SK-N-SH treated with all-trans-retinoic acid at 6 μM for 48 hours (cell line): ENCODE results near the gene ZFP90.

ENCODE experiments used
- ATAC-seq: fragments of 200-7000 bp; cut with Tn5 transposase; 3 replicates; pipeline ENCODE4 v1.9.1; 2020; ENCODE audit warnings: mild to moderate bottlenecking, moderate library complexity
- ARNTL ChIP-seq: fragments of 450-650 bp; formaldehyde crosslinking; IDR thresholded peaks from 2 replicates; pipeline ENCODE4 v1.5.0; 2020; ENCODE audit warnings: low read depth, mild to moderate bottlenecking, moderate library complexity, borderline replicate concordance
- BACH2 ChIP-seq: fragments of 250-450 bp; sonication (Bioruptor Pico); IDR thresholded peaks from 2 replicates; pipeline ENCODE4 v1.9.0; 2021; ENCODE audit warnings: mild to moderate bottlenecking, borderline replicate concordance
- CSDC2 ChIP-seq: fragments of 250-450 bp; sonication (Bioruptor Pico); IDR thresholded peaks from 2 replicates; pipeline ENCODE4 v1.5.0; 2020; ENCODE audit warnings: mild to moderate bottlenecking, moderate library complexity
- ESRRG ChIP-seq: fragments of 250-450 bp; sonication (Bioruptor Pico); IDR thresholded peaks from 2 replicates; pipeline ENCODE4 v1.6.1; 2021; ENCODE audit warnings: mild to moderate bottlenecking
- ISL1 ChIP-seq: fragments of 250-450 bp; sonication (Bioruptor Pico); IDR thresholded peaks from 2 replicates; pipeline ENCODE4 v2.1.2; 2022; ENCODE audit warnings: mild to moderate bottlenecking, moderate library complexity
- RARB ChIP-seq: fragments of 250-450 bp; sonication (Bioruptor Pico); IDR thresholded peaks from 2 replicates; pipeline ENCODE4 v1.8.0; 2021; ENCODE audit warnings: mild to moderate bottlenecking, moderate library complexity
- SNAI2 ChIP-seq: fragments of 250-450 bp; sonication (Bioruptor Pico); IDR thresholded peaks from 2 replicates; pipeline ENCODE4 v1.5.0; 2020; ENCODE audit warnings: mild to moderate bottlenecking, moderate library complexity
- TOX ChIP-seq: fragments of 250-450 bp; sonication (Bioruptor Pico); IDR thresholded peaks from 2 replicates; pipeline ENCODE4 v1.8.0; 2021; ENCODE audit warnings: mild to moderate bottlenecking, moderate library complexity, borderline replicate concordance
- ZC3H10 ChIP-seq: fragments of 250-450 bp; sonication (Bioruptor Pico); IDR thresholded peaks from 2 replicates; pipeline ENCODE4 v1.5.1; 2021; ENCODE audit warnings: mild to moderate bottlenecking, moderate library complexity
- ZFP3 ChIP-seq: fragments of 250-450 bp; sonication (Bioruptor Pico); IDR thresholded peaks from 2 replicates; pipeline ENCODE4 v1.5.0; 2020; ENCODE audit warnings: mild to moderate bottlenecking, moderate library complexity
- ZFP30 ChIP-seq: fragments of 450-650 bp; formaldehyde crosslinking; IDR thresholded peaks from 2 replicates; pipeline ENCODE4 v1.5.0; 2022; ENCODE audit warnings: mild to moderate bottlenecking, moderate library complexity
- ZNF565 ChIP-seq: fragments of 450-650 bp; formaldehyde crosslinking; conservative IDR thresholded peaks from 2 replicates; pipeline ENCODE4 v1.5.0; 2020; ENCODE audit warnings: low read depth, mild to moderate bottlenecking, moderate library complexity
- ZNF70 ChIP-seq: fragments of 450-650 bp; formaldehyde crosslinking; IDR thresholded peaks from 2 replicates; pipeline ENCODE4 v1.5.0; 2020; ENCODE audit warnings: mild to moderate bottlenecking, moderate library complexity
- ZNF8 ChIP-seq: fragments of 450-650 bp; formaldehyde crosslinking; IDR thresholded peaks from 2 replicates; pipeline ENCODE4 v1.5.0; 2020; ENCODE audit warnings: mild to moderate bottlenecking, moderate library complexity
- TF ChIP-seq, protein P1 (sequence below): fragments of 250-450 bp; sonication (Bioruptor Pico); IDR thresholded peaks from 2 replicates; pipeline ENCODE4 v1.5.1; 2020; ENCODE audit warnings: low read depth, mild to moderate bottlenecking, moderate library complexity
- TF ChIP-seq, protein P2 (sequence below): fragments of 250-450 bp; sonication (Bioruptor Pico); IDR thresholded peaks from 2 replicates; pipeline ENCODE4 v1.8.0; 2021; ENCODE audit warnings: low read depth, mild to moderate bottlenecking, moderate library complexity, borderline replicate concordance
- TF ChIP-seq, protein P3 (sequence below): fragments of 250-450 bp; sonication (Bioruptor Pico); IDR thresholded peaks from 2 replicates; pipeline ENCODE4 v1.5.1; 2021; ENCODE audit warnings: mild to moderate bottlenecking, moderate library complexity
- TF ChIP-seq, protein P4 (sequence below): fragments of 250-450 bp; sonication (Bioruptor Pico); IDR thresholded peaks from 2 replicates; pipeline ENCODE4 v1.5.0; 2020; ENCODE audit warnings: mild to moderate bottlenecking, moderate library complexity
- TF ChIP-seq, protein P5 (sequence below): fragments of 250-450 bp; sonication (Bioruptor Pico); IDR thresholded peaks from 2 replicates; pipeline ENCODE4 v1.8.0; 2020; ENCODE audit warnings: mild to moderate bottlenecking, moderate library complexity, borderline replicate concordance

ZFP90 gene

DNA sequence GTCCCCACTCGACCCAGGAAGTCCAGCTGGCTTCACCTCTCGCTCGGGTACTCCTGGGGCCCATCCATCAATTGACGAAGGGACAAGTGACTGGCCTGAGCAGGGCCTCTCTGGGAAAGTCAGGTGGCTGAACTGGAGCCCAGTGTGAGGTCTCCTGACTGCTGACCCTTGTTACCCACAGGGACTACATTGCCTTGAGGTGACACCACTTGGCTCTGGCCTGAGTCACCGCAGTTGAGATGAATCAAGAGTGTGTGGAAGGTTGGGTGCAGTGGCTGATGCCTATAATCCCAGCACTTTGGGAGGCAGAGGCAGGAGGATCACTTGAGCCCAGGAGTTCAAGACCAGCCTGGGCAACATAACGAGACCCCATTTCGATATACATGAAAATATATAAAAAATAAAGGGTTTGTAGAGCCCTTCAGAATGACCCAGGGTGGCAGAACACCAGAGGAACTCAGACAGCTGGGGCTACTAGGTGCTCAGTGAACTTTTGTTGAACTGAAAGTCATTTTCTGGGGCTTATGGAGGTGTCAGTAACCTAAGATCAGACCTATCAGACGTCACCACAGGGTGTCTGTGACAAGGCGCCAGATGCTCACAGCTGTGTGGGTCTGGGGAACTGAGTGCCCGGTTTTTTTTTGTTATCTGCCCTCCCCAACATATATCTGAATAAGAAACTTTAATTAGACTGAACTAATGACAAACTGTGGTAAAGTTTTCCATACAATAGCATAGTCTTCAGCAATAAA lies 14.8 kb upstream of the ZFP90 start (continued):
- TF ChIP-seq, protein P1, sequence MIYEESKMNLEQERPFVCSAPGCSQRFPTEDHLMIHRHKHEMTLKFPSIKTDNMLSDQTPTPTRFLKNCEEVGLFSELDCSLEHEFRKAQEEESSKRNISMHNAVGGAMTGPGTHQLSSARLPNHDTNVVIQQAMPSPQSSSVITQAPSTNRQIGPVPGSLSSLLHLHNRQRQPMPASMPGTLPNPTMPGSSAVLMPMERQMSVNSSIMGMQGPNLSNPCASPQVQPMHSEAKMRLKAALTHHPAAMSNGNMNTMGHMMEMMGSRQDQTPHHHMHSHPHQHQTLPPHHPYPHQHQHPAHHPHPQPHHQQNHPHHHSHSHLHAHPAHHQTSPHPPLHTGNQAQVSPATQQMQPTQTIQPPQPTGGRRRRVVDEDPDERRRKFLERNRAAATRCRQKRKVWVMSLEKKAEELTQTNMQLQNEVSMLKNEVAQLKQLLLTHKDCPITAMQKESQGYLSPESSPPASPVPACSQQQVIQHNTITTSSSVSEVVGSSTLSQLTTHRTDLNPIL (CRISPR knock-in tag): no peak
- TF ChIP-seq ZFP3 (CRISPR knock-in tag): no peak
- no peak for TF ChIP-seq CSDC2
- TF ChIP-seq ZNF565: no peak
- no peak for TF ChIP-seq ZNF8
- TF ChIP-seq BACH2 (CRISPR knock-in tag): no peak
- TF ChIP-seq RARB: no peak
- TF ChIP-seq ISL1 (CRISPR knock-in tag): no peak
- TF ChIP-seq, all 23 proteins: peak for 0

DNA sequence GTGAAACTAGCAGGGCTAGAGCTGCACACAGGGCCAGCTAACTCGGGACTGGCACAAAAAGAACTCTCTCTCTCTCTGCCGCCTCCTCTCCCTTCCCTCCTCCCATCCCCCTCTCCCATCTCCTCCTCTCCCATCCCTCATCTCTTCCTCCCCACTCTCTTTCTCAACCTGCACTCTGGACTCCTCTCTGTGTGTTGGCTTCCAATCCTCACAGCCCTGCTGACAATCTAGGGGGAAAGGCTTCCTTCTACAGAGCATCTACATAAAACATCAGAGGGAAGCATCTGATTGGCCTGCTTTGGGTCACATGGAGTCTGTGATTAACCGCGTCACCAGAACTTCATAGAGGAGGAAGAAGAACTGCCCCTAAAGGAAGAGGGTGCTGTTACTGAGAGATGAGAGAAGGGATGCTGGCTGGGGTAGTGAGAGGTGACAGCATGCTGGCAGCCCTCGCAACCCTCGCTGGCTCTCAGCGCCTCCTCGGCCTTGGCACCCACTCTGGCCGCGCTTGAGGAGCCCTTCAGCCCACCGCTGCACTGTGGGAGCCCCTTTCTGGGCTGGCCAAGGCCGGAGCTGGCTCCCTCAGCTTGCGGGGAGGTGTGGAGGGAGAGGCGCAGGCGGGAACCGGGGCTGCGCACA lies 12.8 kb upstream of the ZFP90 start:
- TF ChIP-seq TOX (CRISPR knock-in tag): no peak
- TF ChIP-seq, protein P2, sequence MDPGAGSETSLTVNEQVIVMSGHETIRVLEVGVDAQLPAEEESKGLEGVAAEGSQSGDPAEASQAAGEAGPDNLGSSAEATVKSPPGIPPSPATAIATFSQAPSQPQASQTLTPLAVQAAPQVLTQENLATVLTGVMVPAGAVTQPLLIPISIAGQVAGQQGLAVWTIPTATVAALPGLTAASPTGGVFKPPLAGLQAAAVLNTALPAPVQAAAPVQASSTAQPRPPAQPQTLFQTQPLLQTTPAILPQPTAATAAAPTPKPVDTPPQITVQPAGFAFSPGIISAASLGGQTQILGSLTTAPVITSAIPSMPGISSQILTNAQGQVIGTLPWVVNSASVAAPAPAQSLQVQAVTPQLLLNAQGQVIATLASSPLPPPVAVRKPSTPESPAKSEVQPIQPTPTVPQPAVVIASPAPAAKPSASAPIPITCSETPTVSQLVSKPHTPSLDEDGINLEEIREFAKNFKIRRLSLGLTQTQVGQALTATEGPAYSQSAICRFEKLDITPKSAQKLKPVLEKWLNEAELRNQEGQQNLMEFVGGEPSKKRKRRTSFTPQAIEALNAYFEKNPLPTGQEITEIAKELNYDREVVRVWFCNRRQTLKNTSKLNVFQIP (CRISPR knock-in tag): no peak
- TF ChIP-seq, protein P3, sequence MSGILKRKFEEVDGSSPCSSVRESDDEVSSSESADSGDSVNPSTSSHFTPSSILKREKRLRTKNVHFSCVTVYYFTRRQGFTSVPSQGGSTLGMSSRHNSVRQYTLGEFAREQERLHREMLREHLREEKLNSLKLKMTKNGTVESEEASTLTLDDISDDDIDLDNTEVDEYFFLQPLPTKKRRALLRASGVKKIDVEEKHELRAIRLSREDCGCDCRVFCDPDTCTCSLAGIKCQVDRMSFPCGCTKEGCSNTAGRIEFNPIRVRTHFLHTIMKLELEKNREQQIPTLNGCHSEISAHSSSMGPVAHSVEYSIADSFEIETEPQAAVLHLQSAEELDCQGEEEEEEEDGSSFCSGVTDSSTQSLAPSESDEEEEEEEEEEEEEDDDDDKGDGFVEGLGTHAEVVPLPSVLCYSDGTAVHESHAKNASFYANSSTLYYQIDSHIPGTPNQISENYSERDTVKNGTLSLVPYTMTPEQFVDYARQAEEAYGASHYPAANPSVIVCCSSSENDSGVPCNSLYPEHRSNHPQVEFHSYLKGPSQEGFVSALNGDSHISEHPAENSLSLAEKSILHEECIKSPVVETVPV (CRISPR knock-in tag): no peak
- no peak for TF ChIP-seq ARNTL (CRISPR knock-in tag)
- no peak for TF ChIP-seq ZNF565
- TF ChIP-seq ZNF8: no peak
- no peak for TF ChIP-seq BACH2 (CRISPR knock-in tag)
- TF ChIP-seq, protein P1 (CRISPR knock-in tag): no peak
- TF ChIP-seq ZNF70 (CRISPR knock-in tag): no peak
- TF ChIP-seq ZC3H10 (CRISPR knock-in tag): no peak
- TF ChIP-seq CSDC2: no peak
- TF ChIP-seq, protein P4, sequence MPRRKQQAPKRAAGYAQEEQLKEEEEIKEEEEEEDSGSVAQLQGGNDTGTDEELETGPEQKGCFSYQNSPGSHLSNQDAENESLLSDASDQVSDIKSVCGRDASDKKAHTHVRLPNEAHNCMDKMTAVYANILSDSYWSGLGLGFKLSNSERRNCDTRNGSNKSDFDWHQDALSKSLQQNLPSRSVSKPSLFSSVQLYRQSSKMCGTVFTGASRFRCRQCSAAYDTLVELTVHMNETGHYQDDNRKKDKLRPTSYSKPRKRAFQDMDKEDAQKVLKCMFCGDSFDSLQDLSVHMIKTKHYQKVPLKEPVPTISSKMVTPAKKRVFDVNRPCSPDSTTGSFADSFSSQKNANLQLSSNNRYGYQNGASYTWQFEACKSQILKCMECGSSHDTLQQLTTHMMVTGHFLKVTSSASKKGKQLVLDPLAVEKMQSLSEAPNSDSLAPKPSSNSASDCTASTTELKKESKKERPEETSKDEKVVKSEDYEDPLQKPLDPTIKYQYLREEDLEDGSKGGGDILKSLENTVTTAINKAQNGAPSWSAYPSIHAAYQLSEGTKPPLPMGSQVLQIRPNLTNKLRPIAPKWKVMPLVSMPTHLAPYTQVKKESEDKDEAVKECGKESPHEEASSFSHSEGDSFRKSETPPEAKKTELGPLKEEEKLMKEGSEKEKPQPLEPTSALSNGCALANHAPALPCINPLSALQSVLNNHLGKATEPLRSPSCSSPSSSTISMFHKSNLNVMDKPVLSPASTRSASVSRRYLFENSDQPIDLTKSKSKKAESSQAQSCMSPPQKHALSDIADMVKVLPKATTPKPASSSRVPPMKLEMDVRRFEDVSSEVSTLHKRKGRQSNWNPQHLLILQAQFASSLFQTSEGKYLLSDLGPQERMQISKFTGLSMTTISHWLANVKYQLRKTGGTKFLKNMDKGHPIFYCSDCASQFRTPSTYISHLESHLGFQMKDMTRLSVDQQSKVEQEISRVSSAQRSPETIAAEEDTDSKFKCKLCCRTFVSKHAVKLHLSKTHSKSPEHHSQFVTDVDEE: no peak
- ATAC-seq: no peak

DNA sequence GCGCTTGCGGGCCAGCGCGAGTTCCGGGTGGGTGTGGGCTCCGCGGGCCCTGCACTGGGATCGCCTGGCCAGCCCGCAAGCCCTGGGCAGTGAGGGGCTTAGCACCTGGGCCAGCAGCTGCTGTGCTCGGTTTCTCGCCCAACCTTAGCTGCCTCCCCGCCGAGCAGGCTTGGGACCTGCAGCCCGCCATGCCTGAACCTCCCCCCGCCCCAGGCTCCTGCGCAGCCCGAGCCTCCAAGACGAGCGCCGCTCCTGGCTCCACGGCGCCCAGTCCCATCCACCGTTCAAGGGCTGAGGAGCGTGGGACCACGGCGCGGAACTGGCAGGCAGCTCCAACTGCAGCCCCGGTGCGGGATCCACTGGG lies 12.3 kb upstream of the ZFP90 start:
- ATAC-seq: no peak
- TF ChIP-seq, protein P3 (CRISPR knock-in tag): no peak
- no peak for TF ChIP-seq ARNTL (CRISPR knock-in tag)
- no peak for TF ChIP-seq SNAI2 (CRISPR knock-in tag)
- TF ChIP-seq, protein P5, sequence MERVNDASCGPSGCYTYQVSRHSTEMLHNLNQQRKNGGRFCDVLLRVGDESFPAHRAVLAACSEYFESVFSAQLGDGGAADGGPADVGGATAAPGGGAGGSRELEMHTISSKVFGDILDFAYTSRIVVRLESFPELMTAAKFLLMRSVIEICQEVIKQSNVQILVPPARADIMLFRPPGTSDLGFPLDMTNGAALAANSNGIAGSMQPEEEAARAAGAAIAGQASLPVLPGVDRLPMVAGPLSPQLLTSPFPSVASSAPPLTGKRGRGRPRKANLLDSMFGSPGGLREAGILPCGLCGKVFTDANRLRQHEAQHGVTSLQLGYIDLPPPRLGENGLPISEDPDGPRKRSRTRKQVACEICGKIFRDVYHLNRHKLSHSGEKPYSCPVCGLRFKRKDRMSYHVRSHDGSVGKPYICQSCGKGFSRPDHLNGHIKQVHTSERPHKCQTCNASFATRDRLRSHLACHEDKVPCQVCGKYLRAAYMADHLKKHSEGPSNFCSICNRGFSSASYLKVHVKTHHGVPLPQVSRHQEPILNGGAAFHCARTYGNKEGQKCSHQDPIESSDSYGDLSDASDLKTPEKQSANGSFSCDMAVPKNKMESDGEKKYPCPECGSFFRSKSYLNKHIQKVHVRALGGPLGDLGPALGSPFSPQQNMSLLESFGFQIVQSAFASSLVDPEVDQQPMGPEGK (CRISPR knock-in tag): no peak
- TF ChIP-seq ZFP30 (CRISPR knock-in tag): no peak
- no peak for TF ChIP-seq ESRRG
